Iris pigment epithelial cell (primary cell): ENCODE measurements around the gene GGTLC1.
"Not testable (repeated sequence)": the region's sequence is repeated elsewhere in the genome, so short reads cannot be mapped to it uniquely, and the experiment has no call there.

Experiments
- DNase-seq: peaks from one replicate; pipeline ENCODE4 v3.0.0-alpha.2; 2011; ENCODE audit warnings: low read depth

GGTLC1 gene

GRCh38 chr20:23988561-23988960 is at the start of gene GGTLC1:
Gene GGTLC1, minus strand, starts transcription at chr20:23988779. Its CDS starts 2,168 bp downstream, at chr20:23986611.
- no peak for DNase-seq

- peak; percentile 10 for DNase-seq
These were observed 46.2 kb upstream of the GGTLC1 start for GRCh38 chr20:24034820-24035219.

GRCh38 chr20:24033565-24033964 is 45.0 kb upstream of the GGTLC1 start:
- DNase-seq: no peak

GRCh38 chr20:24033151-24033550 is 44.6 kb upstream of the GGTLC1 start:
- no peak for DNase-seq

- no peak for DNase-seq
These were observed 43.9 kb upstream of the GGTLC1 start for GRCh38 chr20:24032400-24032898.

GRCh38 chr20:24027229-24027628 is 38.6 kb upstream of the GGTLC1 start:
- no peak for DNase-seq

- DNase-seq: no peak
These were observed 34.1 kb upstream of the GGTLC1 start for GRCh38 chr20:24022621-24023180.

- no peak for DNase-seq
These were observed 30.2 kb upstream of the GGTLC1 start for GRCh38 chr20:24018796-24019195.

GRCh38 chr20:24017458-24017755 is 28.8 kb upstream of the GGTLC1 start:
- DNase-seq: no peak

- DNase-seq: no peak
These were observed 28.3 kb upstream of the GGTLC1 start for GRCh38 chr20:24016607-24017457.

- no peak for DNase-seq
These were observed 25.4 kb upstream of the GGTLC1 start for GRCh38 chr20:24013953-24014352.

GRCh38 chr20:24011282-24011681 is 22.7 kb upstream of the GGTLC1 start:
- no peak for DNase-seq

GRCh38 chr20:24007758-24008157 is 19.2 kb upstream of the GGTLC1 start:
- no peak for DNase-seq

- DNase-seq: no peak
These were observed 18.6 kb upstream of the GGTLC1 start for GRCh38 chr20:24007073-24007595.

- no peak for DNase-seq
These were observed 18.0 kb upstream of the GGTLC1 start for GRCh38 chr20:24006626-24007025.

GRCh38 chr20:24004471-24004870 is 15.9 kb upstream of the GGTLC1 start:
- DNase-seq: no peak

GRCh38 chr20:24002896-24003295 is 14.3 kb upstream of the GGTLC1 start:
- DNase-seq: no peak

GRCh38 chr20:24001712-24002405 is 13.3 kb upstream of the GGTLC1 start:
- no peak for DNase-seq

- no peak for DNase-seq
These were observed 10.3 kb upstream of the GGTLC1 start for GRCh38 chr20:23998844-23999243.

- DNase-seq: no peak
These were observed 9.8 kb upstream of the GGTLC1 start for GRCh38 chr20:23998392-23998791.

- peak; percentile 14 for DNase-seq
These were observed 7.5 kb upstream of the GGTLC1 start for GRCh38 chr20:23995905-23996666.

GRCh38 chr20:23995291-23995690 is 6.7 kb upstream of the GGTLC1 start:
- DNase-seq: not testable (repeated sequence)
